H9 (cell line): ENCODE data around the gene ZDHHC19. TPM values are rescaled to one million over a fixed set of nuclear protein-coding genes. Genes with fewer than 3 reads are reported as not detected.
"Not testable (repeated sequence)": the region's sequence is repeated elsewhere in the genome, so short reads cannot be mapped to it uniquely, and the experiment has no call there.

Source experiments
- DNase-seq: peaks from one replicate; pipeline ENCODE4 v3.0.0-alpha.2; 2017
- H2AFZ ChIP-seq: one replicate; pipeline ENCODE4 v1.6.1; 2013; ENCODE audit warnings: mild to moderate bottlenecking, low read length, control low read depth, moderate library complexity
- H2AK5ac ChIP-seq: 2 replicates; pipeline ENCODE4 v1.6.1; 2013; ENCODE audit warnings: low read length, control low read depth, mixed read lengths; ENCODE audit not compliant: insufficient read length
- H2BK120ac ChIP-seq: one replicate; pipeline ENCODE4 v1.6.1; 2013; ENCODE audit warnings: low read depth, mild to moderate bottlenecking, low read length, control low read depth, inconsistent platforms; ENCODE audit not compliant: poor library complexity, severe bottlenecking
- H2BK12ac ChIP-seq: 2 replicates; pipeline ENCODE4 v1.6.1; 2013; ENCODE audit warnings: low read length, control low read depth, mixed read lengths, low read depth; ENCODE audit not compliant: insufficient read length
- H2BK15ac ChIP-seq: 2 replicates; pipeline ENCODE4 v1.6.1; 2013; ENCODE audit warnings: low read depth, low read length, control low read depth
- H2BK20ac ChIP-seq: one replicate; pipeline ENCODE4 v1.6.1; 2013; ENCODE audit warnings: low read depth, mild to moderate bottlenecking, low read length, control low read depth, inconsistent platforms; ENCODE audit not compliant: poor library complexity, severe bottlenecking
- H2BK5ac ChIP-seq: 2 replicates; pipeline ENCODE4 v1.6.1; 2013; ENCODE audit warnings: low read length, control low read depth, mixed read lengths; ENCODE audit not compliant: insufficient read length
- H3K14ac ChIP-seq: 2 replicates; pipeline ENCODE4 v1.6.1; 2013; ENCODE audit warnings: low read length, control low read depth; ENCODE audit not compliant: insufficient read depth
- H3K18ac ChIP-seq: 2 replicates; pipeline ENCODE4 v1.6.1; 2013; ENCODE audit warnings: low read depth, mild to moderate bottlenecking, mixed read lengths, low read length, control low read depth; ENCODE audit not compliant: insufficient read length
- H3K23ac ChIP-seq: 2 replicates; pipeline ENCODE4 v1.6.1; 2013; ENCODE audit warnings: low read length, control low read depth, mixed read lengths, low read depth; ENCODE audit not compliant: insufficient read length
- H3K23me2 ChIP-seq: 2 replicates; pipeline ENCODE4 v1.6.1; 2013; ENCODE audit warnings: low read depth, mild to moderate bottlenecking, mixed read lengths, low read length, control low read depth; ENCODE audit not compliant: insufficient read length, poor library complexity, severe bottlenecking
- H3K27ac ChIP-seq: 2 replicates; pipeline ENCODE4 v1.5.1; 2013; ENCODE audit warnings: low read length, control low read depth, mixed read lengths, low read depth; ENCODE audit not compliant: insufficient read length
- H3K27me3 ChIP-seq: 2 replicates; pipeline ENCODE4 v1.6.1; 2013; ENCODE audit warnings: low read length, control low read depth, inconsistent platforms; ENCODE audit not compliant: insufficient read depth
- H3K4ac ChIP-seq: 2 replicates; pipeline ENCODE4 v1.6.1; 2013; ENCODE audit warnings: low read depth, mild to moderate bottlenecking, control low read depth, inconsistent platforms, low read length, moderate library complexity
- H3K4me1 ChIP-seq: 2 replicates; pipeline ENCODE4 v1.6.1; 2013; ENCODE audit warnings: low read length, control low read depth, inconsistent platforms; ENCODE audit not compliant: insufficient read depth
- H3K4me2 ChIP-seq: 2 replicates; pipeline ENCODE4 v1.6.1; 2013; ENCODE audit warnings: low read length, control low read depth, mixed read lengths; ENCODE audit not compliant: insufficient read length, insufficient read depth
- H3K56ac ChIP-seq: 2 replicates; pipeline ENCODE4 v1.6.1; 2013; ENCODE audit warnings: low read depth, mild to moderate bottlenecking, mixed read lengths, low read length, control low read depth; ENCODE audit not compliant: insufficient read length
- H3K79me1 ChIP-seq: 2 replicates; pipeline ENCODE4 v1.6.1; 2013; ENCODE audit warnings: low read depth, mild to moderate bottlenecking, moderate library complexity, low read length, control low read depth, inconsistent platforms; ENCODE audit not compliant: insufficient read depth, poor library complexity, severe bottlenecking
- H3K79me2 ChIP-seq: 2 replicates; pipeline ENCODE4 v1.6.1; 2013; ENCODE audit warnings: low read length, control low read depth, inconsistent platforms; ENCODE audit not compliant: insufficient read depth
- H3K9ac ChIP-seq: 2 replicates; pipeline ENCODE4 v1.6.1; 2013; ENCODE audit warnings: low read length, control low read depth, mixed read lengths; ENCODE audit not compliant: insufficient read length; ENCODE audit errors: extremely low read depth
- H3K9me3 ChIP-seq: one replicate; pipeline ENCODE4 v1.6.1; 2013; ENCODE audit warnings: low read depth, low read length, inconsistent platforms; ENCODE audit not compliant: control insufficient read depth
- H3T11ph ChIP-seq: one replicate; pipeline ENCODE4 v1.6.1; 2013; ENCODE audit warnings: mild to moderate bottlenecking, low read length, control low read depth, inconsistent platforms
- H4K20me1 ChIP-seq: one replicate; pipeline ENCODE4 v1.6.1; 2013; ENCODE audit not compliant: control insufficient read depth, insufficient read length, insufficient read depth
- H4K5ac ChIP-seq: 2 replicates; pipeline ENCODE4 v1.6.1; 2013; ENCODE audit warnings: low read depth, mild to moderate bottlenecking, mixed read lengths, low read length, control low read depth; ENCODE audit not compliant: insufficient read length
- H4K8ac ChIP-seq: replicated peaks from 2 replicates; pipeline ENCODE4 v1.6.1; 2013; ENCODE audit warnings: low read length, control low read depth, mixed read lengths, low read depth; ENCODE audit not compliant: insufficient read length
- H4K91ac ChIP-seq: 2 replicates; pipeline ENCODE4 v1.6.1; 2013; ENCODE audit warnings: low read depth, mild to moderate bottlenecking, moderate library complexity, mixed read lengths, low read length, control low read depth; ENCODE audit not compliant: insufficient read length
- H3K27ac Mint-ChIP-seq, 3 experiments: 2 replicates in 2 of 3; 3 replicates in 1 of 3; pipeline ENCODE4 v1.8.0; 2020 to 2021; ENCODE audit warnings: mixed read lengths in 3 of 3, mild to moderate bottlenecking in 1 of 3, moderate library complexity in 1 of 3
- H3K27me3 Mint-ChIP-seq: 2 replicates; pipeline ENCODE4 v1.8.0; 2021; ENCODE audit warnings: low read depth, mild to moderate bottlenecking, moderate library complexity, mixed read lengths
- H3K36me3 Mint-ChIP-seq, 3 experiments: 2 replicates in 2 of 3; 3 replicates in 1 of 3; pipeline ENCODE4 v1.8.0; 2020 to 2021; ENCODE audit warnings: low read depth in 3 of 3, mixed read lengths in 3 of 3; ENCODE audit not compliant: insufficient read depth in 1 of 3
- H3K4me1 Mint-ChIP-seq, 2 experiments: 2 replicates each; pipeline ENCODE4 v1.8.0; 2020; ENCODE audit warnings: mixed read lengths in 2 of 2
- H3K4me3 Mint-ChIP-seq, 2 experiments: 2 replicates in 1 of 2; 3 replicates in 1 of 2; pipeline ENCODE4 v1.8.0; 2020 to 2021; ENCODE audit warnings: mild to moderate bottlenecking in 2 of 2, mixed read lengths in 2 of 2, moderate library complexity in 1 of 2
- H3K9me3 Mint-ChIP-seq, 2 experiments: 2 replicates in 1 of 2; 3 replicates in 1 of 2; pipeline ENCODE4 v1.8.0; 2020; ENCODE audit warnings: mild to moderate bottlenecking in 2 of 2, mixed read lengths in 2 of 2, moderate library complexity in 1 of 2
- WGBS: extraction: QIAGEN DNeasy Blood & Tissue Kit; methylation state at CpG from one replicate; pipeline ENCODE4 v1.1.7; 2013; ENCODE audit warnings: missing lambda C conversion rate, low lambda C conversion rate, mixed read lengths; ENCODE audit not compliant: insufficient read length; ENCODE audit errors: extremely low coverage; 5-methylcytosine and 5-hydroxymethylcytosine counted together
- total RNA-seq: library from RNA; stranded (reverse); gene quantifications from 2 replicates; pipeline ENCODE4 v1.2.1, GENCODE V29; 2021
- TF ChIP-seq, protein P1 (sequence below): fragments of 200-600 bp; sonication (generic); conservative IDR thresholded peaks from 3 replicates; pipeline ENCODE4 v1.8.0; 2021; ENCODE audit warnings: antibody characterized with exemption, mild to moderate bottlenecking

ZDHHC19 gene
- total RNA-seq, 1 experiment from 2014 or later = 2.2 TPM

DNA sequence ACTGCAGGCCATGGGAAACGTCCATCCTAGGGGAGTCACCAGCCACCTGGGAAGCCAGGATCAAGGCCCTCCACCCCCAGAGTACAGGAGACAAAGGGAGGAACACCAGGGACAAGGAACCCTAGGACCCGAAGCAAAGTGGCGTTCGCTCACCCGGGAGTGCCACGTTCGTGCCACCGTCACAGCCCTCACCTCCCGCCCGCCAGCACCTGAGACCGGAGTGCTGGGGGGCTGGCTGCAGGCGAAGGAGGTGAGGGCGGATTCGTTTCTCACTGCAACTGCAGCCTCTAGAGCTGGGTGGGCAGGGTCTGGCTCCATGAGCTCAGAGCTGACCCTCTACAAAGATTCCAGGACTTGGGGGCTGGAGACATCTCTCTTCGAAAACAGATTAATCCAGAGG, 26.3 kb downstream of the ZDHHC19 start:
- Histone ChIP-seq H3K79me1 (no peaks in the 10 kb centered on the region), H2BK120ac (no peak overlapping the region), H4K8ac (no peak overlapping the region), H3K9me3 (no peaks in the 10 kb centered on the region), H3K27ac (no peak overlapping the region), H3K4me1 (no peaks in the 10 kb centered on the region), H3K18ac (peak overlapping the region; percentile 29), H3K4ac (no peak overlapping the region), H3K27me3 (no peaks in the 10 kb centered on the region), H2BK5ac (no peak overlapping the region), H3K14ac (no peak overlapping the region), H2AK5ac (no peak overlapping the region), H4K20me1 (no peaks in the 10 kb centered on the region), H3K23me2 (no peaks in the 10 kb centered on the region), H3K4me2 (no peak overlapping the region), H4K91ac (peak overlapping the region; percentile 27), H2BK20ac (no peak overlapping the region), H3K23ac (no peak overlapping the region), H2BK15ac (no peak overlapping the region; the same call in 1 of the 2 replicates), H4K5ac (no peak overlapping the region), H3K9ac (no peak overlapping the region), H3K79me2 (no peaks in the 10 kb centered on the region), H2AFZ (no peak overlapping the region), H3K56ac (no peak overlapping the region), H2BK12ac (no peak overlapping the region), H3T11ph (no peak overlapping the region)
- no peaks in the 10 kb centered on the region for H3K36me3 Mint-ChIP-seq
- H3K4me3 Mint-ChIP-seq = no peak overlapping the region
- no peaks in the 10 kb centered on the region for H3K9me3 Mint-ChIP-seq
- TF ChIP-seq, protein P1, sequence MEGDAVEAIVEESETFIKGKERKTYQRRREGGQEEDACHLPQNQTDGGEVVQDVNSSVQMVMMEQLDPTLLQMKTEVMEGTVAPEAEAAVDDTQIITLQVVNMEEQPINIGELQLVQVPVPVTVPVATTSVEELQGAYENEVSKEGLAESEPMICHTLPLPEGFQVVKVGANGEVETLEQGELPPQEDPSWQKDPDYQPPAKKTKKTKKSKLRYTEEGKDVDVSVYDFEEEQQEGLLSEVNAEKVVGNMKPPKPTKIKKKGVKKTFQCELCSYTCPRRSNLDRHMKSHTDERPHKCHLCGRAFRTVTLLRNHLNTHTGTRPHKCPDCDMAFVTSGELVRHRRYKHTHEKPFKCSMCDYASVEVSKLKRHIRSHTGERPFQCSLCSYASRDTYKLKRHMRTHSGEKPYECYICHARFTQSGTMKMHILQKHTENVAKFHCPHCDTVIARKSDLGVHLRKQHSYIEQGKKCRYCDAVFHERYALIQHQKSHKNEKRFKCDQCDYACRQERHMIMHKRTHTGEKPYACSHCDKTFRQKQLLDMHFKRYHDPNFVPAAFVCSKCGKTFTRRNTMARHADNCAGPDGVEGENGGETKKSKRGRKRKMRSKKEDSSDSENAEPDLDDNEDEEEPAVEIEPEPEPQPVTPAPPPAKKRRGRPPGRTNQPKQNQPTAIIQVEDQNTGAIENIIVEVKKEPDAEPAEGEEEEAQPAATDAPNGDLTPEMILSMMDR = no peak
- peaks cover 15 to 18% of the 10 kb centered on the region in 2 experiments for H3K4me1 Mint-ChIP-seq
- H3K27me3 Mint-ChIP-seq = no peaks in the 10 kb centered on the region
- no peak for DNase-seq
- H3K27ac Mint-ChIP-seq = no peak overlapping the region
- WGBS = no CpG with 5 or more reads among the region's 15 CpGs

DNA sequence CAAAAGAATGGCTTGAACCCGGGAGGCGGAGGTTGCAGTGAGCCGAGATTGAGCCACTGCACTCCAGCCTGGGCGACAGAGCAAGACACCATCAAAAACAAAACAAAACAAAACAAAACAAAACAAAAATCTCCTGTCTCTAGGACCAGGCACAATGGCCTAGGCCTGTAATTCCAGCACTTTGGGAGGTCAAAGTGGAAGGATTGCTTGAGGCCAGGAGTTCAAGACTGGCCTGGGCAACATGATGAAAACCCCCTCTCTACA, 27.1 kb downstream of the ZDHHC19 start:
- no CpG with 5 or more reads among the region's 4 CpGs for WGBS
- H2AK5ac ChIP-seq, H3K9ac ChIP-seq, H3K23ac ChIP-seq, H3K14ac ChIP-seq, H2BK5ac ChIP-seq, H2BK12ac ChIP-seq, H3K27me3 ChIP-seq, H2BK15ac ChIP-seq, H3K4me1 ChIP-seq, H3K23me2 ChIP-seq, H4K20me1 ChIP-seq, H3T11ph ChIP-seq, H3K9me3 ChIP-seq, DNase-seq, H3K79me1 ChIP-seq, H3K4me3 Mint-ChIP-seq, H4K8ac ChIP-seq, H2AFZ ChIP-seq, H4K5ac ChIP-seq, H3K27ac ChIP-seq, H2BK120ac ChIP-seq, H3K27ac Mint-ChIP-seq, H2BK20ac ChIP-seq, H3K79me2 ChIP-seq, H3K18ac ChIP-seq, H3K56ac ChIP-seq, H3K4me2 ChIP-seq, H3K9me3 Mint-ChIP-seq, H3K27me3 Mint-ChIP-seq, H4K91ac ChIP-seq, H3K4ac ChIP-seq, H3K36me3 Mint-ChIP-seq: not testable (repeated sequence)
- H3K4me1 Mint-ChIP-seq = peaks cover 23 to 26% of the 10 kb centered on the region in 2 experiments
